Measurements from ENCODE around the gene CAND2.
A peak's percentile ranks its signal among the peaks of the same experiment; 100 is the strongest.

CAND2 gene

DNA sequence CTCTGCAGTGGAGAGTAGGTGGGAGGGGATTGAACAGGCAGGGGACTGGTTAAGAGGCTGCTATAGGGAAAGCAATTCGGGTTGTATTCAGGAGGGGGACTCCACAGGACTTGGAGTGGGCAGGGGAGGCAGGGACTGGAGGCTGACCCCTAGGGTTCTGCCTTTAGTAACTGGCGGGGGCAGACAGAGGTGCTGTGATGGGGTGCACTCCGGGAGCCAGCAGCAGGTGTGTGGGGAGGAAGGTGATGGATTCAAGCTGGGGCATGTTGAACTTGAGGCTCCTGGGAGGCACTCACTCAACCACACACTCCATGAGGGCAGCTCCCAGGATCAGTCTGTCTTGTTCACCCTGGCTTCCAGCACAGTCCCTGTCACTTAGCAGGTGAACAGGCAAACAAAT lies 12.5 kb downstream of the CAND2 start:
- ChIA-PET POLR2A (no interaction called here), CTCF (interaction anchor here (1.0 to 2.9 kb wide), 13 partner anchors 10 to 103 kb away, joined by 3 to 21 read pairs (median 7); partner anchors contain the start of gene CAND2)
- no peak for DNase-seq (ENCODE audit: extremely low spot score)
- TF ChIP-seq, protein P1, sequence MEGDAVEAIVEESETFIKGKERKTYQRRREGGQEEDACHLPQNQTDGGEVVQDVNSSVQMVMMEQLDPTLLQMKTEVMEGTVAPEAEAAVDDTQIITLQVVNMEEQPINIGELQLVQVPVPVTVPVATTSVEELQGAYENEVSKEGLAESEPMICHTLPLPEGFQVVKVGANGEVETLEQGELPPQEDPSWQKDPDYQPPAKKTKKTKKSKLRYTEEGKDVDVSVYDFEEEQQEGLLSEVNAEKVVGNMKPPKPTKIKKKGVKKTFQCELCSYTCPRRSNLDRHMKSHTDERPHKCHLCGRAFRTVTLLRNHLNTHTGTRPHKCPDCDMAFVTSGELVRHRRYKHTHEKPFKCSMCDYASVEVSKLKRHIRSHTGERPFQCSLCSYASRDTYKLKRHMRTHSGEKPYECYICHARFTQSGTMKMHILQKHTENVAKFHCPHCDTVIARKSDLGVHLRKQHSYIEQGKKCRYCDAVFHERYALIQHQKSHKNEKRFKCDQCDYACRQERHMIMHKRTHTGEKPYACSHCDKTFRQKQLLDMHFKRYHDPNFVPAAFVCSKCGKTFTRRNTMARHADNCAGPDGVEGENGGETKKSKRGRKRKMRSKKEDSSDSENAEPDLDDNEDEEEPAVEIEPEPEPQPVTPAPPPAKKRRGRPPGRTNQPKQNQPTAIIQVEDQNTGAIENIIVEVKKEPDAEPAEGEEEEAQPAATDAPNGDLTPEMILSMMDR (IDR thresholded peaks at IDR 0.05; ENCODE audit: control extremely low read depth, extremely low read depth, low read depth, missing control alignments): no peak

DNA sequence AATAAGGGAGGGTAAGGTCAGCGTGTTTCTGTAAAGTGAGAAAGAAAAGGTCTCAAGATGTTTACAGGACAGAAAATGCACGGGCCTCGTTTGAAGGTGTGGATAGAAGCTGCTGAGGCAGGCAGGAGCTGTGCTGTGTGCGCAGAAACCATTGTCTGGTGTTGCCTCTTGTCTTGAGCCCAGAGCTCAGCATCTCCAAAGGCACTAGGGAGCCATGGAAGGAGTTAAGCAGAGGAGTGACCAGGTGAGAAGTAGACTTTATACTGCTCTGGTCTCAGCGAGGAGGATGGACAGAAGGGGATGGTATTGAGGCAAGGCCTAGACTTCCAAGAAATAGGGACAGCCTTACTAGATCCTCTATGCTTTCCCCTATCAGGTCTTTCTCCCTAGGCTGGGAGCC lies 13.0 kb downstream of the CAND2 start:
- DNase-seq (ENCODE audit: extremely low spot score): no peak
- POLR2A ChIA-PET: no interaction called here
- CTCF ChIA-PET: interaction anchor here (1.0 to 2.9 kb wide), 23 partner anchors 9 to 129 kb away, joined by 3 to 32 read pairs (median 6); partner anchors contain the start of genes CAND2 and TMEM40
- TF ChIP-seq, protein P1 (IDR thresholded peaks at IDR 0.05; ENCODE audit: control extremely low read depth, extremely low read depth, low read depth, missing control alignments): no peak

DNA sequence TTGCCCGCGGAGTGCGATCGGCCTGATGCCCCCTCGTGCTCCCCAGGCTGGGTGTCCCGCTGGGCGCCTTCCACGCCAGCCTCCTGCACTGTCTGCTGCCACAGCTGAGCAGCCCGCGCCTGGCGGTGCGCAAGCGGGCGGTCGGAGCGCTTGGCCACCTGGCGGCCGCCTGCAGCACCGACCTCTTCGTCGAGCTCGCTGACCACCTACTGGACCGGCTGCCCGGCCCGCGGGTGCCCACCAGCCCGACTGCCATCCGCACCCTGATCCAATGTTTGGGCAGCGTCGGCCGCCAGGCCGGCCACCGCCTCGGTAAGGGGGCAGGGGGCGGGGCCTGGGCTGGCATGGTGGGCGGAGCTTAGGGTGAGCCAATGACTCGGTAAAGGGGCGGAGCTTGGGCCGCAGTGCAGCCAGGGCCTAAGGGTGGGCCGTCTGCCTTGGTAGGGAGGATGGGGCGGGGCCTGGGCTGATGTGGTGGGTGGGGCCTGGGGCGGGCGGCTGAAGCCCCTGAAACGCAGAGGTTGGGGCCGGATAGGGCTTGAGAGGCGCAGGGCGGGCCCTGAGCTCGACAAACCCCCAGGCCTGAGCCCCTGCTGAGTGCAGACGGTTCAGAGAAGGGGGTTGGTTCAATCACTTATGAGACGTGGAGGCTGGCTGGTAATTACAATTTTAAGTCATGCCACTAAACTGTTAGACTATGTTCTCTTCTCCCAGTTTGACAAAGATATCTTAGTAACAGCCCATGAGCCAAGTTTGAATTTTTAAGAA lies 13.7 kb downstream of the CAND2 start:
- ChIA-PET CTCF (interaction anchor here (0.6 to 3.3 kb wide), 34 partner anchors 9 to 675 kb away, joined by 3 to 32 read pairs (median 5); partner anchors contain the start of genes CAND2, RPL32, TMEM40 and TSEN2), POLR2A (interaction anchor here (0.6 to 1.2 kb wide), 3 partner anchors 10 to 21 kb away, joined by 3 to 6 read pairs (median 4); no protein-coding TSS in a partner anchor)
- peak; percentile 99 for DNase-seq (ENCODE audit: extremely low spot score)
- TF ChIP-seq, protein P1 (IDR thresholded peaks at IDR 0.05; ENCODE audit: control extremely low read depth, extremely low read depth, low read depth, missing control alignments): peak; percentile 65

DNA sequence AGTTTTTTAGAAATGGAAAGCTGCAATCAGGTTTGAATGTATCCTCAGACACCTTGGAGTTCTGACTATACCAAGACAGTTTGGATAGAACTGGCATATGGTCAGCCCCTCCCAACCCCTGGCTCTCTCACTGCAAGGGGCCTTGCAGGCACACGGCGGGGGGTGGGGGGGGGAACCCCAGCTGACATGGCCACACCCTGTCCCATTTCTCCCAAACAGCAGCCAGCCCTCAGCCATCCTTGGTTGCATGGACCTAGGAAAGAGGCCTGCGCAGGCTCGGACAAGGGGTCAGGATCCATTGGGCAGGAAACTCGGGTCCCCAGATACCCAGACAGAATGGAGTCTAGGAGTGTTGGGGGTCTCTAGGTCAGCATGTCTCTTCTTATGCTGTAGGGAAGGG lies 14.5 kb downstream of the CAND2 start:
- ChIA-PET POLR2A (interaction anchor here (1.2 kb wide), 2 partner anchors 17 to 21 kb away, joined by 4 to 6 read pairs; no protein-coding TSS in a partner anchor), CTCF (interaction anchor here (0.7 to 3.3 kb wide), 15 partner anchors 8 to 676 kb away, joined by 3 to 32 read pairs (median 6); partner anchors contain the start of gene RPL32)
- no peak for DNase-seq (ENCODE audit: extremely low spot score)
- TF ChIP-seq, protein P1 (IDR thresholded peaks at IDR 0.05; ENCODE audit: control extremely low read depth, extremely low read depth, low read depth, missing control alignments): no peak

DNA sequence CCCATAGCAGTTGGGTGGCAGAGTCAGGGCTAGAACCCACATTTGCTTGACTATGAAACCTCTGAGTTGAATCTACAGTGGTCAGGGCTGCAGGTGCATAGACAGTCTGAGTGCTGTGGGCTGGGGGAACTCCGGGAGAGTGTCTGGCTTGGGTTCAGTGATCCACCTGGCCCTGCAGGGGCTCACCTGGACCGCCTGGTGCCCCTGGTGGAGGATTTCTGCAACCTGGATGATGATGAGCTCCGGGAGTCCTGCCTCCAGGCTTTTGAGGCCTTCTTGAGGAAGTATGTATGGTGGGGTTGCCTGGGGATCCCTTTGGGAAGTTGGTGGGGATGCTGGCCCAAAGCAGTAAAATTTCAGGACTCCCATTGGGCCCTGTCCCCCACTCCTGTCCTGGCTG lies 16.3 kb downstream of the CAND2 start:
- TF ChIP-seq, protein P1 (IDR thresholded peaks at IDR 0.05; ENCODE audit: control extremely low read depth, extremely low read depth, low read depth, missing control alignments): no peak
- ChIA-PET CTCF (interaction anchor here (1.1 to 3.3 kb wide), 8 partner anchors 9 to 107 kb away, joined by 3 to 23 read pairs (median 4); partner anchors contain the start of gene RPL32), POLR2A (no interaction called here)
- DNase-seq (ENCODE audit: extremely low spot score): no peak

DNA sequence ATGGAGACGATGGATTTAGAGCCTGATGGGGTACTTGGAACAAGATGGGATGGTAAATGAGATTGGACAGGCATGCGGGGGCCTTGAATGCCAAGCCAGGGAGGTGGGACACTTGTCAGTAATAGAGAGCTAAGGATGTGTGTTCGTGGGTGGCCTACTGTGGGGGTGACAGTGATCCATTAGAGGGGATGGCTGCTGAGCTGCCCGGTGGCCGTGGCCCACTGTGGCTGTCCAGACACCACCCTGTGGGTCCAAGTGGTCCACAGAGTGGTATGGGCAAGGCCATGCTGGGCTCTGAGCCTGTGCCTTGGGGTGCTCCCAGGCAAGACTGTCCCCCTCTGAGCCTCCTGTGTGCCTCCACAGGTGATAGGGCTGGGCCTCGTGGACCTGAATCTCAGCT lies 17.5 kb downstream of the CAND2 start:
- TF ChIP-seq, protein P1 (IDR thresholded peaks at IDR 0.05; ENCODE audit: control extremely low read depth, extremely low read depth, low read depth, missing control alignments): no peak
- ChIA-PET CTCF (interaction anchor here (1.3 to 2.4 kb wide), 4 partner anchors 10 to 108 kb away, joined by 3 to 8 read pairs (median 4); no protein-coding TSS in a partner anchor), POLR2A (no interaction called here)
- no peak for DNase-seq (ENCODE audit: extremely low spot score)
